Fibroblast of lung (primary cell): ENCODE results near the gene RFX2. TPM values are rescaled to one million over a fixed set of nuclear protein-coding genes. Genes with fewer than 3 reads are reported as not detected.

Experiments used
- DNase-seq, 2 donors: peaks; one replicate each; pipeline versions ENCODE4 v3.0.0 to v3.0.0-alpha.2; 2010; ENCODE audit warnings: low read depth in 2 of 2
- H2AFZ ChIP-seq: 2 replicates; pipeline ENCODE4 v1.5.1; 2012; ENCODE audit warnings: low read length, control low read depth, inconsistent platforms
- H3K27ac ChIP-seq: 2 replicates; pipeline ENCODE4 v1.5.1; 2011; ENCODE audit warnings: low read length, control low read depth; ENCODE audit not compliant: insufficient read depth
- H3K27me3 ChIP-seq: 2 replicates; pipeline ENCODE4 v1.5.1; 2011; ENCODE audit warnings: mild to moderate bottlenecking, low read length; ENCODE audit not compliant: control insufficient read depth, insufficient read depth
- H3K36me3 ChIP-seq: 2 replicates; pipeline ENCODE4 v1.5.1; 2011; ENCODE audit warnings: low read length; ENCODE audit not compliant: control insufficient read depth, insufficient read depth
- H3K4me1 ChIP-seq: 2 replicates; pipeline ENCODE4 v1.5.1; 2011; ENCODE audit warnings: low read length; ENCODE audit not compliant: control insufficient read depth, insufficient read depth; ENCODE audit errors: extremely low read depth
- H3K4me2 ChIP-seq: 2 replicates; pipeline ENCODE4 v1.5.1; 2011; ENCODE audit warnings: low read length, control low read depth; ENCODE audit not compliant: insufficient read depth; ENCODE audit errors: extremely low read depth
- H3K4me3 ChIP-seq, 4 experiments: fragments of 200-600 bp in 1 of 4; sonication (generic) in 1 of 4; replicated peaks in 1 of 4; 2 replicates each; pipeline ENCODE4 v1.5.1; 2011 to 2016; ENCODE audit warnings: low read length in 4 of 4, low read depth in 3 of 4, mild to moderate bottlenecking in 3 of 4, control low read depth in 2 of 4, inconsistent platforms in 1 of 4, mixed read lengths in 1 of 4; ENCODE audit not compliant: insufficient read depth in 1 of 4; ENCODE audit errors: control extremely low read depth in 1 of 4
- H3K79me2 ChIP-seq: 2 replicates; pipeline ENCODE4 v1.5.1; 2012; ENCODE audit warnings: mild to moderate bottlenecking, low read length, inconsistent platforms; ENCODE audit not compliant: control insufficient read depth, insufficient read depth
- H3K9ac ChIP-seq: 2 replicates; pipeline ENCODE4 v1.5.1; 2011; ENCODE audit warnings: mild to moderate bottlenecking, low read length, control low read depth; ENCODE audit not compliant: insufficient read depth
- H3K9me3 ChIP-seq: 2 replicates; pipeline ENCODE4 v1.5.1; 2012; ENCODE audit warnings: low read depth, low read length; ENCODE audit not compliant: control insufficient read depth, insufficient read depth
- H4K20me1 ChIP-seq: 2 replicates; pipeline ENCODE4 v1.5.1; 2011; ENCODE audit warnings: low read length; ENCODE audit not compliant: control insufficient read depth, insufficient read depth; ENCODE audit errors: extremely low read depth
- CTCF ChIP-seq, 2 donors: IDR thresholded peaks in 1 of 2; conservative IDR thresholded peaks in 1 of 2; 1 replicate in 1 of 2; 2 replicates in 1 of 2; pipeline ENCODE4 v1.5.1; 2011 to 2012; ENCODE audit warnings: low read length in 2 of 2, control low read depth in 1 of 2, inconsistent platforms in 1 of 2, low read depth in 1 of 2, mild to moderate bottlenecking in 1 of 2
- EZH2 ChIP-seq: IDR thresholded peaks from 2 replicates; pipeline ENCODE4 v1.5.1; 2012; ENCODE audit warnings: low read length, control low read depth, mild to moderate bottlenecking; ENCODE audit errors: missing control alignments
- polyA plus RNA-seq, 2 donors: library from polyadenylated mRNA; depleted of rRNA in 1 of 2; stranded (reverse) in 1 of 2; unstranded in 1 of 2; fragments of >200 nt; gene quantifications; 2 replicates each; pipeline ENCODE4 v1.2.1, GENCODE V29; 2011 to 2012; ENCODE audit warnings: missing spikeins in 1 of 2
- total RNA-seq: library from RNA; depleted of rRNA; stranded (reverse); fragments of >200 nt; gene quantifications from 2 replicates; pipeline ENCODE4 v1.2.1, GENCODE V29; 2014

RFX2 gene
- total and polyA plus RNA-seq, 2 donors (not counting 1 experiment from before 2014, with no cell fraction given), result 2.5 to 9.6 TPM

GRCh38 chr19:6012426-6013170 lies 97.7 kb downstream of the RFX2 start:
- Histone ChIP-seq H3K4me1 (no peaks in the 10 kb centered on the region), H3K4me3 (no peak overlapping the region), H3K27ac (no peak overlapping the region), H3K79me2 (no peaks in the 10 kb centered on the region), H3K4me2 (no peak overlapping the region), H3K27me3 (no peaks in the 10 kb centered on the region), H3K9me3 (no peaks in the 10 kb centered on the region), H2AFZ (no peak overlapping the region), H3K36me3 (peaks cover 2% of the 10 kb centered on the region), H3K9ac (no peak overlapping the region), H4K20me1 (no peaks in the 10 kb centered on the region)
- TF ChIP-seq EZH2, result no peak
- no peak for TF ChIP-seq CTCF (conservative IDR thresholded peaks at IDR 0.05 in 1 of 2, IDR thresholded peaks at IDR 0.05 in 1 of 2; ENCODE audit: low read depth in 1 of 2, low read length in 2 of 2)
- no peak for DNase-seq

GRCh38 chr19:6011794-6012193 lies 98.5 kb downstream of the RFX2 start:
- no peak for TF ChIP-seq CTCF (conservative IDR thresholded peaks at IDR 0.05 in 1 of 2, IDR thresholded peaks at IDR 0.05 in 1 of 2; ENCODE audit: low read depth in 1 of 2, low read length in 2 of 2)
- TF ChIP-seq EZH2, result no peak
- Histone ChIP-seq H4K20me1 (no peaks in the 10 kb centered on the region), H3K4me3 (no peak overlapping the region), H3K27me3 (no peaks in the 10 kb centered on the region), H3K9me3 (no peaks in the 10 kb centered on the region), H3K4me2 (no peak overlapping the region), H2AFZ (no peak overlapping the region), H3K27ac (no peak overlapping the region), H3K9ac (no peak overlapping the region), H3K79me2 (no peaks in the 10 kb centered on the region), H3K36me3 (peaks cover 2% of the 10 kb centered on the region), H3K4me1 (no peaks in the 10 kb centered on the region)
- no peak for DNase-seq

- Histone ChIP-seq H3K9ac (no peak overlapping the region), H2AFZ (no peak overlapping the region), H3K4me1 (no peaks in the 10 kb centered on the region), H3K27me3 (no peaks in the 10 kb centered on the region), H4K20me1 (no peaks in the 10 kb centered on the region), H3K36me3 (peaks cover 2% of the 10 kb centered on the region), H3K27ac (no peak overlapping the region), H3K4me2 (no peak overlapping the region), H3K4me3 (no peak overlapping the region), H3K79me2 (no peaks in the 10 kb centered on the region), H3K9me3 (no peaks in the 10 kb centered on the region)
- TF ChIP-seq CTCF (conservative IDR thresholded peaks at IDR 0.05 in 1 of 2, IDR thresholded peaks at IDR 0.05 in 1 of 2; ENCODE audit: low read depth in 1 of 2, low read length in 2 of 2), result no peak
- no peak for TF ChIP-seq EZH2
- DNase-seq, result no peak
Measured at GRCh38 chr19:6011206-6011605, 99.1 kb downstream of the RFX2 start.
